ENCODE results near the gene NFAT5.
"Not testable (repeated sequence)": the region's sequence is repeated elsewhere in the genome, so short reads cannot be mapped to it uniquely, and the experiment has no call there.

- TF ChIP-seq, protein P1, sequence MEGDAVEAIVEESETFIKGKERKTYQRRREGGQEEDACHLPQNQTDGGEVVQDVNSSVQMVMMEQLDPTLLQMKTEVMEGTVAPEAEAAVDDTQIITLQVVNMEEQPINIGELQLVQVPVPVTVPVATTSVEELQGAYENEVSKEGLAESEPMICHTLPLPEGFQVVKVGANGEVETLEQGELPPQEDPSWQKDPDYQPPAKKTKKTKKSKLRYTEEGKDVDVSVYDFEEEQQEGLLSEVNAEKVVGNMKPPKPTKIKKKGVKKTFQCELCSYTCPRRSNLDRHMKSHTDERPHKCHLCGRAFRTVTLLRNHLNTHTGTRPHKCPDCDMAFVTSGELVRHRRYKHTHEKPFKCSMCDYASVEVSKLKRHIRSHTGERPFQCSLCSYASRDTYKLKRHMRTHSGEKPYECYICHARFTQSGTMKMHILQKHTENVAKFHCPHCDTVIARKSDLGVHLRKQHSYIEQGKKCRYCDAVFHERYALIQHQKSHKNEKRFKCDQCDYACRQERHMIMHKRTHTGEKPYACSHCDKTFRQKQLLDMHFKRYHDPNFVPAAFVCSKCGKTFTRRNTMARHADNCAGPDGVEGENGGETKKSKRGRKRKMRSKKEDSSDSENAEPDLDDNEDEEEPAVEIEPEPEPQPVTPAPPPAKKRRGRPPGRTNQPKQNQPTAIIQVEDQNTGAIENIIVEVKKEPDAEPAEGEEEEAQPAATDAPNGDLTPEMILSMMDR (IDR thresholded peaks at IDR 0.05): not testable (repeated sequence)
- TF ChIP-seq ZFX (IDR thresholded peaks at IDR 0.05; ENCODE audit: borderline replicate concordance): not testable (repeated sequence)
Measured at GRCh38 chr16:69731280-69731679, 165.5 kb downstream of the NFAT5 start.

All from 22Rv1 (cell line).